Esophagus squamous epithelium (tissue), 4 donors: ENCODE results near the gene SMARCD1.

ENCODE experiments used
- POLR2A ChIP-seq, 4 donors: fragments of 450-650 bp; IDR thresholded peaks; one replicate each; pipeline ENCODE4 v1.6.1; 2017; ENCODE audit warnings: antibody characterized with exemption in 4 of 4, mild to moderate bottlenecking in 4 of 4, moderate library complexity in 3 of 4
- TF ChIP-seq, protein P1 (sequence below), 6 experiments: fragments of 450-650 bp in 4 of 6; fragments of 200-600 bp in 2 of 6; sonication (generic) in 2 of 6; IDR thresholded peaks; one replicate each; pipeline ENCODE4 v1.5.1; 2016 to 2019; ENCODE audit warnings: antibody characterized with exemption in 6 of 6, mild to moderate bottlenecking in 4 of 6, moderate library complexity in 4 of 6

DNA sequence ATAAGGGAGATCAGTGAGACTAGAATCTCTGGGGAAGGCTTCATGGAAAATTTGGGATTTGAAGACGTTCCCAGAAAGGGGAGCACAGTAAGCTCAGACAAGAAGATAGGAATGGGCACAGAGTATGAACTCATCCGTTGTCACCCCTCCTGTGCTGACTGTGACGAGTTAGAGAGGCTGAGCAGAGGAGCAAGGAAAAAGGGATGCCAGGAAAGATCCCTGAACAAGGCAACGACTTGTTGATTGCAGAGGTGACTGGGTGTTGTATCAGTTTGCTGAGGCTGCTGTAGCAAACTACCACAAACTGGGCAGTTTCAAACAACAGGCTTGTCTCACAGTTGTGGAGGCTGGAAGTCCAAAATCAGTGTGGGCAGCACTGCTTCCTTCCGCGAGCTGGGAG is 12.8 kb downstream of the SMARCD1 start:
- TF ChIP-seq, protein P1, sequence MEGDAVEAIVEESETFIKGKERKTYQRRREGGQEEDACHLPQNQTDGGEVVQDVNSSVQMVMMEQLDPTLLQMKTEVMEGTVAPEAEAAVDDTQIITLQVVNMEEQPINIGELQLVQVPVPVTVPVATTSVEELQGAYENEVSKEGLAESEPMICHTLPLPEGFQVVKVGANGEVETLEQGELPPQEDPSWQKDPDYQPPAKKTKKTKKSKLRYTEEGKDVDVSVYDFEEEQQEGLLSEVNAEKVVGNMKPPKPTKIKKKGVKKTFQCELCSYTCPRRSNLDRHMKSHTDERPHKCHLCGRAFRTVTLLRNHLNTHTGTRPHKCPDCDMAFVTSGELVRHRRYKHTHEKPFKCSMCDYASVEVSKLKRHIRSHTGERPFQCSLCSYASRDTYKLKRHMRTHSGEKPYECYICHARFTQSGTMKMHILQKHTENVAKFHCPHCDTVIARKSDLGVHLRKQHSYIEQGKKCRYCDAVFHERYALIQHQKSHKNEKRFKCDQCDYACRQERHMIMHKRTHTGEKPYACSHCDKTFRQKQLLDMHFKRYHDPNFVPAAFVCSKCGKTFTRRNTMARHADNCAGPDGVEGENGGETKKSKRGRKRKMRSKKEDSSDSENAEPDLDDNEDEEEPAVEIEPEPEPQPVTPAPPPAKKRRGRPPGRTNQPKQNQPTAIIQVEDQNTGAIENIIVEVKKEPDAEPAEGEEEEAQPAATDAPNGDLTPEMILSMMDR (IDR thresholded peaks at IDR 0.05), result no peak
- TF ChIP-seq POLR2A (IDR thresholded peaks at IDR 0.05), result no peak
